ENCODE results near the gene KCNE4. TPM values are rescaled to one million over a fixed set of nuclear protein-coding genes. Genes with fewer than 3 reads are reported as not detected.

KCNE4 gene
- total RNA-seq, 1 donor from 2014 or later: 7.3 TPM

DNA sequence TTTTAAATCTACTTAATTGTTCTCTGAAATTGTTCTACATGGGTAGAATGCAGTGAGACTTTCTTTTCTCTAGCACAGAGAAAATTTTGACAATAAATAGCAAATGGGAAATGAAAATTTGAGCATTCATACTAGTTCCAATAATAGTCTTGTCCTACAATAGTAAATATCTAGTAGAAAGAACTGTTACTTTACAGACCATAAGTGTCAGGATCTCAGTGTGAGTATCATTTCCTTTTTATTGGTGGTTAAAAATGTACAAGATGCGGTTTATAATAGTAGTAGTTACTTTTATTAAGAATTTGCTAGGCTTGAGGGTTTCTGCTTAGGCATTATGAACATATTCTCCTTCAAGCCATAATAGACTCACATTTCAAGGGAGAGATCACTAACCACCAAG is 43.2 kb downstream of the KCNE4 start:
- H3K27me3 ChIP-seq (ENCODE audit: control insufficient read depth in 3 of 3, insufficient read depth in 3 of 3, low read length in 3 of 3): no peaks in the 10 kb centered on the region
- peaks cover 0 to 7% (median 3%) of the 10 kb centered on the region in 3 donors for H3K4me1 ChIP-seq (ENCODE audit: control insufficient read depth in 3 of 3, insufficient read depth in 3 of 3, low read length in 3 of 3)
- H3K9ac ChIP-seq (ENCODE audit: low read depth in 1 of 3, low read length in 3 of 3): no peak overlapping the region
- no peaks in the 10 kb centered on the region for H3K9me3 ChIP-seq (ENCODE audit: control insufficient read depth in 3 of 3, low read length in 3 of 3)
- no peaks in the 10 kb centered on the region for H3K36me3 ChIP-seq (ENCODE audit: control insufficient read depth in 3 of 3, insufficient read depth in 3 of 3, low read length in 3 of 3)
- no peak overlapping the region for H3K27ac ChIP-seq (ENCODE audit: low read depth, low read length)
- no peak overlapping the region for H3K4me3 ChIP-seq (ENCODE audit: low read length in 3 of 3)

- Histone ChIP-seq H3K4me1 (ENCODE audit: control insufficient read depth in 3 of 3, insufficient read depth in 3 of 3, low read length in 3 of 3) (peaks cover 4 to 11% (median 5%) of the 10 kb centered on the region in 3 donors), H3K36me3 (ENCODE audit: control insufficient read depth in 3 of 3, insufficient read depth in 3 of 3, low read length in 3 of 3) (no peaks in the 10 kb centered on the region), H3K9me3 (ENCODE audit: control insufficient read depth in 3 of 3, low read length in 3 of 3) (no peaks in the 10 kb centered on the region), H3K27me3 (ENCODE audit: control insufficient read depth in 3 of 3, insufficient read depth in 3 of 3, low read length in 3 of 3) (no peaks in the 10 kb centered on the region), H3K4me3 (ENCODE audit: low read length in 3 of 3) (no peak overlapping the region), H3K27ac (ENCODE audit: low read depth, low read length) (no peak overlapping the region), H3K9ac (ENCODE audit: low read depth in 1 of 3, low read length in 3 of 3) (no peak overlapping the region)
These were observed 44.4 kb downstream of the KCNE4 start for GRCh38 chr2:223096235-223096970.

DNA sequence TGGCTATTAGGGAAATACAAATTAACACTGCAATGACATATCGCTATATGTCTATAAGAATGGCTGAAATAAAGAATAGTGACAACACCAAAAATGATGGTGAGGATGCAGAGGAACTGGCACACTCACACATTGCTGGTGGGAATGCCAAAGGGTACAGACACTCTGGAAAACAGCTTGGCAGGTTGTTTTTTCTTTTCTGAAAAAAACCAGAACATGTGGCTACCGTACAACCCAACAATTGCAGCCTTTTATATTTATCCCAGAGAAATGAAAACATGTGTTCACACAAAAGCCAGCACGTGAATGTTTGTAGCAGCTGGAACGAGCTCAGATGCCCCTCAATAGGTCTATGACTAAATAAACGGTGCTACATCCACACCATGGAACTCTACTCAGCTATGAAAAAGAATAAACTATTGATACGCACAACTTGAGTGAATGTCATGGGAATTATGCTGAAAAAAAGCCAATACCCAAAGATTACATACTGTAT is 45.9 kb downstream of the KCNE4 start:
- Histone ChIP-seq H3K27ac (ENCODE audit: low read depth, low read length) (no peak overlapping the region), H3K36me3 (ENCODE audit: control insufficient read depth in 3 of 3, insufficient read depth in 3 of 3, low read length in 3 of 3) (no peaks in the 10 kb centered on the region), H3K4me3 (ENCODE audit: low read length in 3 of 3) (no peak overlapping the region), H3K9me3 (ENCODE audit: control insufficient read depth in 3 of 3, low read length in 3 of 3) (no peaks in the 10 kb centered on the region), H3K4me1 (ENCODE audit: control insufficient read depth in 3 of 3, insufficient read depth in 3 of 3, low read length in 3 of 3) (peaks cover 4 to 11% (median 5%) of the 10 kb centered on the region in 3 donors), H3K27me3 (ENCODE audit: control insufficient read depth in 3 of 3, insufficient read depth in 3 of 3, low read length in 3 of 3) (no peaks in the 10 kb centered on the region), H3K9ac (ENCODE audit: low read depth in 1 of 3, low read length in 3 of 3) (no peak overlapping the region)

DNA sequence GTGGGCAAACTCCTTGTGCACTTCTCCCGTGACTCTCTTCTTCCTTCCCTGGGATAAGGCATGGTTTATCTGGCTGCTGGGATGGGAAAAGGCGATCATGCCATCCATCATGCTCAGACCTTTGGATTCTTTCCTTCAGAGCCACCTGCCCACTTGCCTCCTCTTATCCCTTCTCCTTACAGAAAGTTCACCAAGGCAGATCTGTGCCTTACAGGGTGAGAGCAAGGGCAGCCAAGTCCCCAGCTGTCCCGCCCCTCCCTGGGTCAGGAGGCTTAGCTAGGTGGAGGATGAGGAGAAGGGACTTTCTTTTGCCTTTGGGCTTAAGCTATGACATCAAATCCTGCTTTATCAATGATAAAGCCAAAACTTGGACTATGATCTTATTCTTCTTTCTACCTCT is 47.6 kb downstream of the KCNE4 start:
- H3K4me1 ChIP-seq (ENCODE audit: control insufficient read depth in 3 of 3, insufficient read depth in 3 of 3, low read length in 3 of 3): peaks cover 2 to 4% (median 4%) of the 10 kb centered on the region in 3 donors
- no peaks in the 10 kb centered on the region for H3K36me3 ChIP-seq (ENCODE audit: control insufficient read depth in 3 of 3, insufficient read depth in 3 of 3, low read length in 3 of 3)
- H3K27me3 ChIP-seq (ENCODE audit: control insufficient read depth in 3 of 3, insufficient read depth in 3 of 3, low read length in 3 of 3): no peaks in the 10 kb centered on the region
- no peak overlapping the region for H3K4me3 ChIP-seq (ENCODE audit: low read length in 3 of 3)
- no peak overlapping the region for H3K9ac ChIP-seq (ENCODE audit: low read depth in 1 of 3, low read length in 3 of 3)
- H3K9me3 ChIP-seq (ENCODE audit: control insufficient read depth in 3 of 3, low read length in 3 of 3): no peaks in the 10 kb centered on the region
- no peak overlapping the region for H3K27ac ChIP-seq (ENCODE audit: low read depth, low read length)

- no peaks in the 10 kb centered on the region for H3K27me3 ChIP-seq (ENCODE audit: control insufficient read depth in 3 of 3, insufficient read depth in 3 of 3, low read length in 3 of 3)
- H3K36me3 ChIP-seq (ENCODE audit: control insufficient read depth in 3 of 3, insufficient read depth in 3 of 3, low read length in 3 of 3): no peaks in the 10 kb centered on the region
- H3K4me1 ChIP-seq (ENCODE audit: control insufficient read depth in 3 of 3, insufficient read depth in 3 of 3, low read length in 3 of 3): peaks cover 2 to 4% (median 4%) of the 10 kb centered on the region in 3 donors
- H3K9ac ChIP-seq (ENCODE audit: low read depth in 1 of 3, low read length in 3 of 3): no peak overlapping the region
- H3K4me3 ChIP-seq (ENCODE audit: low read length in 3 of 3): no peak overlapping the region
- H3K9me3 ChIP-seq (ENCODE audit: control insufficient read depth in 3 of 3, low read length in 3 of 3): no peaks in the 10 kb centered on the region
- no peak overlapping the region for H3K27ac ChIP-seq (ENCODE audit: low read depth, low read length)
These were observed 48.1 kb downstream of the KCNE4 start for GRCh38 chr2:223100061-223100511.

GRCh38 chr2:223101340-223102039 is 49.5 kb downstream of the KCNE4 start:
- no peaks in the 10 kb centered on the region for H3K27me3 ChIP-seq (ENCODE audit: control insufficient read depth in 3 of 3, insufficient read depth in 3 of 3, low read length in 3 of 3)
- peaks cover 2 to 4% (median 4%) of the 10 kb centered on the region in 3 donors for H3K4me1 ChIP-seq (ENCODE audit: control insufficient read depth in 3 of 3, insufficient read depth in 3 of 3, low read length in 3 of 3)
- no peaks in the 10 kb centered on the region for H3K36me3 ChIP-seq (ENCODE audit: control insufficient read depth in 3 of 3, insufficient read depth in 3 of 3, low read length in 3 of 3)
- H3K9me3 ChIP-seq (ENCODE audit: control insufficient read depth in 3 of 3, low read length in 3 of 3): no peaks in the 10 kb centered on the region
- no peak overlapping the region for H3K9ac ChIP-seq (ENCODE audit: low read depth in 1 of 3, low read length in 3 of 3)
- no peak overlapping the region for H3K4me3 ChIP-seq (ENCODE audit: low read length in 3 of 3)
- H3K27ac ChIP-seq (ENCODE audit: low read depth, low read length): no peak overlapping the region

DNA sequence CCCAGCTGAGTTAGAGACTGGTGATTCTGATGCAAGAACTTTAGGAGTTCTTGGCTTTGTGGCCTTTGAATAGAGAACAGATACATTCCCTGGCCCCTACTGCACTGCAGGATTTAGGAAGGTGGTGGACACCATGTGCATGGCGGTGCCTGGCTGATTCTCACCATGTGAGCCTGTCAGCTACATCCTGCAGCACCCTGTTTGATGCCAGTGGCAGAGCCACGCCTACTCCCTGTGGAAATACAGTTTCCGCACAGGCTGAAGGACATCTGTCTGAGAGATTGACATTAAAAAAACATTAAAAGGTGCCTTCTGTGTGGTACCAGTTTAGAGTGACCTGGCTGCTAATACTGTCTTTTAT is 50.0 kb downstream of the KCNE4 start:
- H3K4me1 ChIP-seq (ENCODE audit: control insufficient read depth in 3 of 3, insufficient read depth in 3 of 3, low read length in 3 of 3): peaks cover 2 to 4% (median 4%) of the 10 kb centered on the region in 3 donors
- H3K27me3 ChIP-seq (ENCODE audit: control insufficient read depth in 3 of 3, insufficient read depth in 3 of 3, low read length in 3 of 3): no peaks in the 10 kb centered on the region
- H3K27ac ChIP-seq (ENCODE audit: low read depth, low read length): no peak overlapping the region
- H3K4me3 ChIP-seq (ENCODE audit: low read length in 3 of 3): no peak overlapping the region
- no peak overlapping the region for H3K9ac ChIP-seq (ENCODE audit: low read depth in 1 of 3, low read length in 3 of 3)
- H3K36me3 ChIP-seq (ENCODE audit: control insufficient read depth in 3 of 3, insufficient read depth in 3 of 3, low read length in 3 of 3): no peaks in the 10 kb centered on the region
- H3K9me3 ChIP-seq (ENCODE audit: control insufficient read depth in 3 of 3, low read length in 3 of 3): no peaks in the 10 kb centered on the region

DNA sequence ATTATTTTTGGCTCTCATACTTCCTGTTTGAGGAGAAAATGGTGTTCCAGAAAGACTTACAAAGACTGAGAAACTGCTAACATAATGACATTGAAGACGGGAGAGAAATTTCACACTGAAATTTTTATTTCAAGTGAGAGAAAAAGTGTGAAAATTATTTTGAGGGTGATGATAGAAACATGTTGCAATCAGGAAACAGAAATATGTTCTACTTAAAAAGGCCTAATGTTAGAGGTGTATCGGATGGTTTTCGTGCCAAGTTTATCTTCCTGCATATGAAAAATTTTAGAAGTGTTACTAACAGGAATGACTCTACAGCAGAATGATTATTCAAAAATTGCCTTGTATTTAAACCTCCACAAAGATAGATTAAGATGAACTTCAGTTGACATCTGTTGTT is 50.5 kb downstream of the KCNE4 start:
- H3K27ac ChIP-seq (ENCODE audit: low read depth, low read length): no peak overlapping the region
- no peaks in the 10 kb centered on the region for H3K9me3 ChIP-seq (ENCODE audit: control insufficient read depth in 3 of 3, low read length in 3 of 3)
- H3K27me3 ChIP-seq (ENCODE audit: control insufficient read depth in 3 of 3, insufficient read depth in 3 of 3, low read length in 3 of 3): no peaks in the 10 kb centered on the region
- no peak overlapping the region for H3K4me3 ChIP-seq (ENCODE audit: low read length in 3 of 3)
- no peaks in the 10 kb centered on the region for H3K36me3 ChIP-seq (ENCODE audit: control insufficient read depth in 3 of 3, insufficient read depth in 3 of 3, low read length in 3 of 3)
- H3K4me1 ChIP-seq (ENCODE audit: control insufficient read depth in 3 of 3, insufficient read depth in 3 of 3, low read length in 3 of 3): peaks cover 2 to 4% (median 4%) of the 10 kb centered on the region in 3 donors
- no peak overlapping the region for H3K9ac ChIP-seq (ENCODE audit: low read depth in 1 of 3, low read length in 3 of 3)

- Histone ChIP-seq H3K4me1 (ENCODE audit: control insufficient read depth in 3 of 3, insufficient read depth in 3 of 3, low read length in 3 of 3) (peaks cover 2 to 4% (median 4%) of the 10 kb centered on the region in 3 donors), H3K36me3 (ENCODE audit: control insufficient read depth in 3 of 3, insufficient read depth in 3 of 3, low read length in 3 of 3) (no peaks in the 10 kb centered on the region), H3K27me3 (ENCODE audit: control insufficient read depth in 3 of 3, insufficient read depth in 3 of 3, low read length in 3 of 3) (no peaks in the 10 kb centered on the region), H3K9me3 (ENCODE audit: control insufficient read depth in 3 of 3, low read length in 3 of 3) (no peaks in the 10 kb centered on the region), H3K4me3 (ENCODE audit: low read length in 3 of 3) (no peak overlapping the region), H3K9ac (ENCODE audit: low read depth in 1 of 3, low read length in 3 of 3) (no peak overlapping the region), H3K27ac (ENCODE audit: low read depth, low read length) (no peak overlapping the region)
These were observed 52.5 kb downstream of the KCNE4 start for GRCh38 chr2:223104336-223105132.
